WTC11 (cell line): ENCODE measurements around the gene TMEFF2. TPM values are rescaled to one million over a fixed set of nuclear protein-coding genes. Genes with fewer than 3 reads are reported as not detected.
"Not testable (repeated sequence)": the region's sequence is repeated elsewhere in the genome, so short reads cannot be mapped to it uniquely, and the experiment has no call there.

Source experiments
- ATAC-seq: fragments of 200-7000 bp; cut with Tn5 transposase; 2 replicates; pipeline ENCODE4 v1.10.0; 2021; ENCODE audit warnings: mild to moderate bottlenecking, moderate library complexity
- CTCF ChIA-PET: fragments of 300-600 bp; sonication (Branson Sonifier 250); formaldehyde crosslinking; loops from one replicate; lab custom pipeline; 2021; ENCODE audit warnings: antibody characterized with exemption; lab: Charles Lee
- POLR2A ChIA-PET: fragments of 350-600 bp; sonication (Branson Sonifier 250); formaldehyde crosslinking; loops from one replicate; lab custom pipeline; 2021; ENCODE audit warnings: antibody characterized with exemption; lab: Charles Lee
- DNase-seq: peaks from one replicate; pipeline ENCODE4 v3.0.0; 2021; ENCODE audit warnings: low spot score
- H3K27ac Mint-ChIP-seq: 2 replicates; pipeline ENCODE4 v1.8.0; 2021; ENCODE audit warnings: mixed read lengths
- H3K27me3 Mint-ChIP-seq: 2 replicates; pipeline ENCODE4 v1.8.0; 2021; ENCODE audit warnings: low read depth, mild to moderate bottlenecking, moderate library complexity, mixed read lengths
- H3K36me3 Mint-ChIP-seq: 2 replicates; pipeline ENCODE4 v1.8.0; 2021; ENCODE audit warnings: mixed read lengths
- H3K4me1 Mint-ChIP-seq: 2 replicates; pipeline ENCODE4 v1.8.0; 2022; ENCODE audit warnings: mixed read lengths
- H3K4me3 Mint-ChIP-seq: 2 replicates; pipeline ENCODE4 v1.8.0; 2021; ENCODE audit warnings: mild to moderate bottlenecking, moderate library complexity, mixed read lengths
- H3K9me3 Mint-ChIP-seq: 2 replicates; pipeline ENCODE4 v1.8.0; 2021; ENCODE audit warnings: mixed read lengths
- ATF3 ChIP-seq: sonication (generic); formaldehyde crosslinking; conservative IDR thresholded peaks from 2 replicates; pipeline ENCODE4 v1.8.1; 2022; ENCODE audit warnings: mild to moderate bottlenecking, missing genetic modification reagents
- CDX4 ChIP-seq: fragments of 250-450 bp; sonication (Bioruptor Pico); IDR thresholded peaks from 2 replicates; pipeline ENCODE4 v1.9.0; 2021; ENCODE audit warnings: moderate library complexity, mild to moderate bottlenecking, inconsistent platforms, borderline replicate concordance
- E2F4 ChIP-seq: sonication (generic); formaldehyde crosslinking; IDR thresholded peaks from 2 replicates; pipeline ENCODE4 v1.8.1; 2022; ENCODE audit warnings: low read depth, mild to moderate bottlenecking, moderate library complexity, missing genetic modification reagents, borderline replicate concordance
- EMX1 ChIP-seq: fragments of 250-450 bp; sonication (Bioruptor Pico); IDR thresholded peaks from 2 replicates; pipeline ENCODE4 v1.8.0; 2021; ENCODE audit warnings: mild to moderate bottlenecking
- ESRRA ChIP-seq: sonication (generic); formaldehyde crosslinking; IDR thresholded peaks from 2 replicates; pipeline ENCODE4 v1.8.1; 2022; ENCODE audit warnings: mild to moderate bottlenecking, missing genetic modification reagents, borderline replicate concordance
- HMGA2 ChIP-seq: fragments of 250-450 bp; sonication (Bioruptor Pico); IDR thresholded peaks from 2 replicates; pipeline ENCODE4 v1.4.0; 2021; ENCODE audit warnings: mild to moderate bottlenecking, moderate library complexity
- IRF1 ChIP-seq: sonication (generic); formaldehyde crosslinking; IDR thresholded peaks from 2 replicates; pipeline ENCODE4 v1.8.0; 2023; ENCODE audit warnings: missing genetic modification reagents
- JUN ChIP-seq: sonication (generic); formaldehyde crosslinking; IDR thresholded peaks from 2 replicates; pipeline ENCODE4 v1.8.0; 2023; ENCODE audit warnings: mild to moderate bottlenecking, missing genetic modification reagents
- NFE2L1 ChIP-seq: sonication (generic); formaldehyde crosslinking; IDR thresholded peaks from 2 replicates; pipeline ENCODE4 v1.8.1; 2023; ENCODE audit warnings: missing genetic modification reagents
- NR2C2 ChIP-seq: sonication (generic); formaldehyde crosslinking; IDR thresholded peaks from 2 replicates; pipeline ENCODE4 v1.8.0; 2022; ENCODE audit warnings: mild to moderate bottlenecking, missing genetic modification reagents
- SMAD4 ChIP-seq: sonication (generic); formaldehyde crosslinking; IDR thresholded peaks from 2 replicates; pipeline ENCODE4 v1.8.0; 2022; ENCODE audit warnings: mild to moderate bottlenecking, missing genetic modification reagents
- SOX15 ChIP-seq: fragments of 250-450 bp; sonication (Bioruptor Pico); IDR thresholded peaks from 2 replicates; pipeline ENCODE4 v1.9.0; 2021; ENCODE audit warnings: mild to moderate bottlenecking
- TCF7 ChIP-seq: sonication (generic); formaldehyde crosslinking; IDR thresholded peaks from 2 replicates; pipeline ENCODE4 v1.8.0; 2022; ENCODE audit warnings: mild to moderate bottlenecking, low read depth, missing genetic modification reagents, moderate library complexity
- TP53 ChIP-seq: sonication (generic); formaldehyde crosslinking; IDR thresholded peaks from 2 replicates; pipeline ENCODE4 v1.8.1; 2023; ENCODE audit warnings: mild to moderate bottlenecking, missing genetic modification reagents
- ZNF263 ChIP-seq: sonication (generic); formaldehyde crosslinking; IDR thresholded peaks from 2 replicates; pipeline ENCODE4 v1.8.1; 2022; ENCODE audit warnings: low read depth, mild to moderate bottlenecking, moderate library complexity, missing genetic modification reagents
- ZNF396 ChIP-seq: fragments of 250-450 bp; sonication (Bioruptor Pico); IDR thresholded peaks from 2 replicates; pipeline ENCODE4 v1.8.0; 2021; ENCODE audit warnings: mild to moderate bottlenecking, moderate library complexity, borderline replicate concordance
- ZNF425 ChIP-seq: fragments of 250-450 bp; sonication (Bioruptor Pico); conservative IDR thresholded peaks from 2 replicates; pipeline ENCODE4 v1.9.0; 2021; ENCODE audit warnings: mild to moderate bottlenecking
- ZNF671 ChIP-seq: fragments of 250-450 bp; sonication (Bioruptor Pico); IDR thresholded peaks from 2 replicates; pipeline ENCODE4 v1.8.0; 2021; ENCODE audit warnings: mild to moderate bottlenecking
- total RNA-seq: library from RNA; stranded (reverse); gene quantifications from 3 replicates; pipeline ENCODE4 v1.2.3, GENCODE V29; 2021
- TF ChIP-seq, protein P1 (sequence below): sonication (generic); formaldehyde crosslinking; IDR thresholded peaks from 2 replicates; pipeline ENCODE4 v1.8.1; 2022; ENCODE audit warnings: mild to moderate bottlenecking, missing genetic modification reagents, moderate library complexity, borderline replicate concordance
- TF ChIP-seq, protein P2 (sequence below): sonication (generic); formaldehyde crosslinking; IDR thresholded peaks from 2 replicates; pipeline ENCODE4 v1.8.1; 2023; ENCODE audit warnings: mild to moderate bottlenecking, missing genetic modification reagents, borderline replicate concordance

The TMEFF2 gene
- total RNA-seq, 1 experiment from 2014 or later, result 2.3 TPM

DNA sequence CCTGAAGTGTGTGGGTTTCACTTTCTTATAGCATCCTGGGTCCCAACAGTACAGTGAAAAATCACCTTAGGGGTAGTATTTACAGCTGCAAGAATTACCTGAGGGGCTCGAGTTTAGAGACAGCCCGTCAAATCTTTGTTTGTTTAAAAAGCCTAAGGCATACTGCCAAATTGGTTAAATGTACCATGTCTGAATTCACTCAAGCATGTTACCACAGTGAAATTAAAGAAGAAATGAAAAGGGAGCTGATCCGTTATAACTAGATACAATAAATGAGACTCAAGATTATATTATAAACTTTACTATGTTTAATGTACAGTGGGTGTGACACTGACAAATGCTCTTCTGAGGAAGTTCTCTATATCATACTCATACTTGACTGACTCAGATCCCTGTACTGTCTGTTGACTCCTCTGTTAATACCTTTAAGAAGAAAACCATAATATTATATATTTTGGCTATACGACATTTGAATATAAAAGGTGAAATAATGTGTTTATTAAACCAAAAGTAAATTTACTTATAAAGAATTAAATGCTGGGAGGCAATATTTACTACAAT, 107.3 kb downstream of the TMEFF2 start (continued):
- no peak for TF ChIP-seq ZNF425 (CRISPR knock-in tag)
- no peak for TF ChIP-seq ZNF263 (CRISPR knock-in tag)
- no peak for TF ChIP-seq E2F4
- TF ChIP-seq, protein P1, sequence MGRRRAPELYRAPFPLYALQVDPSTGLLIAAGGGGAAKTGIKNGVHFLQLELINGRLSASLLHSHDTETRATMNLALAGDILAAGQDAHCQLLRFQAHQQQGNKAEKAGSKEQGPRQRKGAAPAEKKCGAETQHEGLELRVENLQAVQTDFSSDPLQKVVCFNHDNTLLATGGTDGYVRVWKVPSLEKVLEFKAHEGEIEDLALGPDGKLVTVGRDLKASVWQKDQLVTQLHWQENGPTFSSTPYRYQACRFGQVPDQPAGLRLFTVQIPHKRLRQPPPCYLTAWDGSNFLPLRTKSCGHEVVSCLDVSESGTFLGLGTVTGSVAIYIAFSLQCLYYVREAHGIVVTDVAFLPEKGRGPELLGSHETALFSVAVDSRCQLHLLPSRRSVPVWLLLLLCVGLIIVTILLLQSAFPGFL (CRISPR knock-in tag), result no peak
- TF ChIP-seq EMX1 (CRISPR knock-in tag), result no peak
- TF ChIP-seq IRF1 (CRISPR knock-in tag), result no peak
- TF ChIP-seq JUN, result no peak
- TF ChIP-seq CDX4, result no peak

GRCh38 chr2:192082121-192082520, 112.6 kb downstream of the TMEFF2 start:
- no peak for TF ChIP-seq TCF7 (CRISPR knock-in tag)
- no peak for TF ChIP-seq ZNF396 (CRISPR knock-in tag)
- no peak for TF ChIP-seq ESRRA
- no peak for TF ChIP-seq TP53 (CRISPR knock-in tag)
- TF ChIP-seq ATF3, result no peak
- TF ChIP-seq ZNF671 (CRISPR knock-in tag), result no peak
- TF ChIP-seq SMAD4, result no peak
- no peak for TF ChIP-seq HMGA2 (CRISPR knock-in tag)
- no peak for TF ChIP-seq NFE2L1 (CRISPR knock-in tag)
- TF ChIP-seq SOX15 (CRISPR knock-in tag), result no peak
- TF ChIP-seq, protein P2, sequence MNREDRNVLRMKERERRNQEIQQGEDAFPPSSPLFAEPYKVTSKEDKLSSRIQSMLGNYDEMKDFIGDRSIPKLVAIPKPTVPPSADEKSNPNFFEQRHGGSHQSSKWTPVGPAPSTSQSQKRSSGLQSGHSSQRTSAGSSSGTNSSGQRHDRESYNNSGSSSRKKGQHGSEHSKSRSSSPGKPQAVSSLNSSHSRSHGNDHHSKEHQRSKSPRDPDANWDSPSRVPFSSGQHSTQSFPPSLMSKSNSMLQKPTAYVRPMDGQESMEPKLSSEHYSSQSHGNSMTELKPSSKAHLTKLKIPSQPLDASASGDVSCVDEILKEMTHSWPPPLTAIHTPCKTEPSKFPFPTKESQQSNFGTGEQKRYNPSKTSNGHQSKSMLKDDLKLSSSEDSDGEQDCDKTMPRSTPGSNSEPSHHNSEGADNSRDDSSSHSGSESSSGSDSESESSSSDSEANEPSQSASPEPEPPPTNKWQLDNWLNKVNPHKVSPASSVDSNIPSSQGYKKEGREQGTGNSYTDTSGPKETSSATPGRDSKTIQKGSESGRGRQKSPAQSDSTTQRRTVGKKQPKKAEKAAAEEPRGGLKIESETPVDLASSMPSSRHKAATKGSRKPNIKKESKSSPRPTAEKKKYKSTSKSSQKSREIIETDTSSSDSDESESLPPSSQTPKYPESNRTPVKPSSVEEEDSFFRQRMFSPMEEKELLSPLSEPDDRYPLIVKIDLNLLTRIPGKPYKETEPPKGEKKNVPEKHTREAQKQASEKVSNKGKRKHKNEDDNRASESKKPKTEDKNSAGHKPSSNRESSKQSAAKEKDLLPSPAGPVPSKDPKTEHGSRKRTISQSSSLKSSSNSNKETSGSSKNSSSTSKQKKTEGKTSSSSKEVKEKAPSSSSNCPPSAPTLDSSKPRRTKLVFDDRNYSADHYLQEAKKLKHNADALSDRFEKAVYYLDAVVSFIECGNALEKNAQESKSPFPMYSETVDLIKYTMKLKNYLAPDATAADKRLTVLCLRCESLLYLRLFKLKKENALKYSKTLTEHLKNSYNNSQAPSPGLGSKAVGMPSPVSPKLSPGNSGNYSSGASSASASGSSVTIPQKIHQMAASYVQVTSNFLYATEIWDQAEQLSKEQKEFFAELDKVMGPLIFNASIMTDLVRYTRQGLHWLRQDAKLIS (CRISPR knock-in tag), result no peak
- no peak for TF ChIP-seq NR2C2
- Mint-ChIP-seq H3K9me3 (no peaks in the 10 kb centered on the region), H3K27ac (no peak overlapping the region), H3K36me3 (no peaks in the 10 kb centered on the region), H3K27me3 (no peaks in the 10 kb centered on the region), H3K4me1 (peaks cover 24% of the 10 kb centered on the region), H3K4me3 (no peak overlapping the region)
- ChIA-PET CTCF (no interaction called here), POLR2A (no interaction called here)
- DNase-seq (no peak), ATAC-seq (no peak; the same call in 1 of the 2 replicates)

GRCh38 chr2:192080096-192080495, 114.6 kb downstream of the TMEFF2 start:
- H3K36me3 Mint-ChIP-seq, H3K27ac Mint-ChIP-seq, H3K9me3 Mint-ChIP-seq, DNase-seq, ATAC-seq, POLR2A ChIA-PET, H3K4me3 Mint-ChIP-seq, H3K27me3 Mint-ChIP-seq: not testable (repeated sequence)
- H3K4me1 Mint-ChIP-seq, result peaks cover 14% of the 10 kb centered on the region
- CTCF ChIA-PET, result interaction anchor here (0.8 kb wide), 1 partner anchor 211 kb away, joined by 3 read pairs; no protein-coding TSS in a partner anchor
